RWPE1 (cell line): ENCODE data around the gene HIPK1.

ENCODE experiments used
- CTCF ChIA-PET: fragments of 350-600 bp; sonication (Branson Sonifier 250); formaldehyde crosslinking; extraction: SDS; loops from one replicate; lab custom pipeline; 2021; lab: Yijun Ruan, JAX
- POLR2A ChIA-PET: fragments of 400-600 bp; formaldehyde crosslinking; extraction: SDS; loops from one replicate; lab custom pipeline; 2020; ENCODE audit warnings: antibody characterized with exemption; ENCODE audit not compliant: low non-redundant PET; lab: Yijun Ruan, JAX
- DNase-seq: peaks from one replicate; pipeline ENCODE4 v3.0.0; 2012; ENCODE audit warnings: low spot score
- H3K27ac ChIP-seq: fragments of 450-650 bp; 2 replicates; pipeline ENCODE4 v1.5.1; 2017
- TF ChIP-seq, protein P1 (sequence below): fragments of 450-650 bp; conservative IDR thresholded peaks from 2 replicates; pipeline ENCODE4 v1.5.1; 2017; ENCODE audit warnings: low read depth, mild to moderate bottlenecking

HIPK1 gene

DNA sequence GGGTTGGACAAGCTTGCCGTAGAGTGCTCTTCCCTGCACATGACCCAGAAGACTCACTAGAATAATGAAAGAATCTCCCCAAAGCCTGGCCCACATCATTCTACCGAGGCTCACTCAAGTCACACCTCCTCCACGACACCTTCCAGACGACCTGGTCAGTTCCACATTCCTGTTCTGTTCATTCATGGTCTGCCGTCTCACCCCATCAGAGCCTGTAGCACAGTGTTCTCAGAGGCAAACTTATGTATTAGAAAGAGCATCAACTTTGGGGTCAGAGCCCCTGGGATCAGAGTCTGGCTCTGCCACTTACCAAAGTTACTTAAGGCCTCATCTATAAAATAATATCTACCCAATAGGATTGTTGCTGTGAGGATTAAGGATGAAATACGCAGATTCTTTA lies 57.7 kb downstream of the HIPK1 start:
- no peak overlapping the region for H3K27ac ChIP-seq
- CTCF ChIA-PET = no interaction called here
- DNase-seq = no peak
- POLR2A ChIA-PET = no interaction called here
- TF ChIP-seq, protein P1, sequence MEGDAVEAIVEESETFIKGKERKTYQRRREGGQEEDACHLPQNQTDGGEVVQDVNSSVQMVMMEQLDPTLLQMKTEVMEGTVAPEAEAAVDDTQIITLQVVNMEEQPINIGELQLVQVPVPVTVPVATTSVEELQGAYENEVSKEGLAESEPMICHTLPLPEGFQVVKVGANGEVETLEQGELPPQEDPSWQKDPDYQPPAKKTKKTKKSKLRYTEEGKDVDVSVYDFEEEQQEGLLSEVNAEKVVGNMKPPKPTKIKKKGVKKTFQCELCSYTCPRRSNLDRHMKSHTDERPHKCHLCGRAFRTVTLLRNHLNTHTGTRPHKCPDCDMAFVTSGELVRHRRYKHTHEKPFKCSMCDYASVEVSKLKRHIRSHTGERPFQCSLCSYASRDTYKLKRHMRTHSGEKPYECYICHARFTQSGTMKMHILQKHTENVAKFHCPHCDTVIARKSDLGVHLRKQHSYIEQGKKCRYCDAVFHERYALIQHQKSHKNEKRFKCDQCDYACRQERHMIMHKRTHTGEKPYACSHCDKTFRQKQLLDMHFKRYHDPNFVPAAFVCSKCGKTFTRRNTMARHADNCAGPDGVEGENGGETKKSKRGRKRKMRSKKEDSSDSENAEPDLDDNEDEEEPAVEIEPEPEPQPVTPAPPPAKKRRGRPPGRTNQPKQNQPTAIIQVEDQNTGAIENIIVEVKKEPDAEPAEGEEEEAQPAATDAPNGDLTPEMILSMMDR = no peak

DNA sequence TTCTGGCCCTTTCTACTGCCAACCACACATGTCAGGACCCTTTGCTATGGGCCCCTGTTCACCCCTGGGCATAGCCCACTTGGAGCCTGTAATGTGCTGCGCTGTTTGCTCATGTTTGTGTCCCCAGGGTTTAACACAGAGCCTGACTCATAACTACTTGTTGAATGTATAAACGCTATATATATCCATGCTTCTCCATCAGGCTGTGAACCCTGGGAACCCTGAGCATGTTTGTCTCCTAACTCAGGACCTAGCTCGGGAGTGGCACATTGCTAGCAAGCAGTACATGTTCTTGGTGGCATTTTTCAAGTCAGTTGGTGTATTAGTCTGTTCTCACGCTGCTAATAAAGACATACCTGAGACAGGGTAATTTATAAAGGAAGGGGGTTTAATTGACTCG lies 58.1 kb downstream of the HIPK1 start:
- CTCF ChIA-PET = no interaction called here
- no peak for DNase-seq
- H3K27ac ChIP-seq = no peak overlapping the region
- TF ChIP-seq, protein P1 = no peak
- POLR2A ChIA-PET = no interaction called here

DNA sequence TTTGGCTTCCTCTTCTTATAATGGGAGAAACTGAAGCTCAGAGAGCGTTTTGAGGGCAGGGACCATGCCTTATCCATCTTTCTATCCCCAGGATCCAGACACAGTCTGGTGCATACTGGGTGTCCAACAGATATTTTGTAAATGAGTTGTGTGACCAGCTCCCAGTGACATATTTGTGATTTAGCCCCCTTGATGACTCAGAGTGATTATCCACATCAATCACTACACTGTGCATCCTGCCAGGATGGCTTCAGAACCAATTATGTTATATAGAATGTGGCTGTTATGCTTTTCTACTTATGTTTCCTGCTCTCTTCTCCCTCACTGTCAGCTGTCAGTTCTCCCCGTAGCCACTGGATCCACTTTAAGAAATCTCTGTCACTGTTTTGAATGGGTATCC lies 61.4 kb downstream of the HIPK1 start:
- no peak for DNase-seq
- POLR2A ChIA-PET = no interaction called here
- CTCF ChIA-PET = no interaction called here
- no peak overlapping the region for H3K27ac ChIP-seq
- TF ChIP-seq, protein P1 = no peak

DNA sequence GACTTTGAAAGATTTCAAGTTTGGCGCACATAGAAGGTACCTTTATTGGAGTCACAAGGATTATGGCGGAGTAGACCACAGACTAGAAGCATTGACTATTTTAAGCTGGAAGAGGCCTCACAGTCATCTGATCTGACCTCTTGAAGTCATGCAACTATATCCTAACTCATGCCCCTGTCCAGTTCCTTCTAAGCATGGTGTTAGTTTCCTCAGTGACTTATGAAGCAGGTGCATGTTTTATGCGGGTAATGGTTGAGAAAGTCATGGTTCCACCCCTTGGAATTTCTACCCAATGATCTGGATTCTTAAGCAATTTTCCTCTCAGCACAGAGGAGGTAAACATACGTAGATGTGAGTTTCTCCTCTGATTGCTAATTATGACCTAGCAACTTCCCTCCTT lies 61.8 kb downstream of the HIPK1 start:
- CTCF ChIA-PET = no interaction called here
- DNase-seq = no peak
- POLR2A ChIA-PET = no interaction called here
- H3K27ac ChIP-seq = no peak overlapping the region
- TF ChIP-seq, protein P1 = no peak

DNA sequence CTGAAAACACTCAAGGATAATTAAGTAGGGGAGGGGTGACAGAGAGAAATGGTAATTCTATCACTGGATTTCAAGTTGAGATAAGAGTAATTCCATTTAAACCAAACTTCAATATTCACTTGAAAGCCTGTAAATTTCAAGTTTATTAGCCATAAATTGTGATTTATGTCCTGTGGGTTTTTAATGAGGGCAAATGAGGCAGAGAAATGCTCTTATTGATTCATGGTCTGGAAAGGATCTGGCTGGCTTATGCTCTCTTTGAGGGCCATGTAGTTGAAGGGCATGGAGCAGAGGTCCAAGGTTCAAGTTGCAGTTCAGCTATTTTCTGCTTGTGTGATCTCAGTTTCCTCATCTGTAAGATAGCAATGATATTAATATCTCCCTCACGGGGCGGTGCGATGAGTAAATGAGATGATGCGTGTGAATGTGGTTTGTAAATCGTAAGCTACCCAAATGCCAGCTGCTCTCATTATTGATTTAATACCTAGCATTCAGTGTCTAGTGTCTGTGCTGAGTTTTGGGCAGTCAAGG lies 62.4 kb downstream of the HIPK1 start:
- TF ChIP-seq, protein P1 = no peak
- ChIA-PET POLR2A (no interaction called here), CTCF (no interaction called here)
- no peak for DNase-seq
- no peak overlapping the region for H3K27ac ChIP-seq

DNA sequence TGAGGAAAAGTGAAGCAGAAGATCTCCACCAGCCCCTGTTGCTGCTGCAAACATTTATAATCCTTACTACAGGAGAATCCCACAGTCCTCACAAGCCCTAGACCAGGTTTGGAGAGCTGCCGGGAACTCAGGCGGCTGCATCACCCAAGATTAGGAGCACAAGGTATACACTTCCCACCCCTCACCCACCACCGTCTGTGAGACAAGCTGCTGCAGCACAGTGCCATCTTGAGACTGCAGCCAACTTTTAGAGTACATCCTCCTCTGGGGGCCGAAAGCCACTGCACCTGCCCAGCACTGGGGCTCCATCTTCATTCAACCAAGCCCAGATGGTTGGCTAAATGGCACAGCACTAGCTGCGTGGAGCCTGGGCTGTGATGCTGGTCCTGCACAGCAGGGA lies 63.9 kb downstream of the HIPK1 start:
- ChIA-PET POLR2A (no interaction called here), CTCF (no interaction called here)
- TF ChIP-seq, protein P1 = no peak
- H3K27ac ChIP-seq = no peak overlapping the region
- no peak for DNase-seq
